ENCODE results near the gene LSM6. TPM values are rescaled to one million over a fixed set of nuclear protein-coding genes. Genes with fewer than 3 reads are reported as not detected.
A peak's percentile ranks its signal among the peaks of the same experiment; 100 is the strongest.

The LSM6 gene
- 14.6 TPM for total RNA-seq

GRCh38 chr4:146175541-146176453 is at the start of gene LSM6:
Gene LSM6, plus strand, starts transcription at chr4:146175718. Its CDS starts 7,204 bp downstream, at chr4:146182922.
- peaks cover 13 to 28% (median 23%) of the 10 kb centered on the region in 3 donors for H3K4me1 ChIP-seq (ENCODE audit: control insufficient read depth in 3 of 3, insufficient read depth in 3 of 3, low read length in 3 of 3)
- H3K27ac ChIP-seq (ENCODE audit: low read depth, low read length), result peak within 1 kb of the TSS; percentile 84
- H3K9me3 ChIP-seq (ENCODE audit: control insufficient read depth in 3 of 3, low read length in 3 of 3), result no peaks in the 10 kb centered on the region
- H3K4me3 ChIP-seq (ENCODE audit: low read length in 3 of 3), result peak within 1 kb of the TSS; percentile 83 to 93 (median 84)
- peak within 1 kb of the TSS; percentile 86 to 91 (median 91) for H3K9ac ChIP-seq (ENCODE audit: low read depth in 1 of 3, low read length in 3 of 3)
- H3K27me3 ChIP-seq (ENCODE audit: control insufficient read depth in 3 of 3, insufficient read depth in 3 of 3, low read length in 3 of 3), result no peaks in the 10 kb centered on the region
- no peaks in the 10 kb centered on the region for H3K36me3 ChIP-seq (ENCODE audit: control insufficient read depth in 3 of 3, insufficient read depth in 3 of 3, low read length in 3 of 3)

DNA sequence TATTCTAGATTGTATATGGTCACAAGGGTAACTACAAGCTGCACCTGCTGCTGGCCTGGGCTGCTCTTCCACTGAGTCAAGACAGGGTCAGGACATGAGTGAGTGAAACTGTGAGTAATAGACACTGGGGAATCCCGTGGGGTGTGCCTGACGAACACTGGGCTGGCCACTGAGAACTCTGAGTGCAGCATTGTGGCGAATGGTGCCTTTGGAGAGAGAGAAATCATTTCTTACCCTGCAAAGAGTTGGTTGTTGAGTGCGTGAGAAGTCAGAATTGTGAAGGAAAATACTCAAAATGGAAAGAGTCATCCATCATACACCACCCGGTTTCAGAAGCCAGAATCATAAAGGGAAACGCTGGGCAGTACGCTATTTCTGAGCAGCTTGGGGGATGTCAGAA is 43.1 kb upstream of the LSM6 start:
- Histone ChIP-seq H3K9me3 (ENCODE audit: control insufficient read depth in 3 of 3, low read length in 3 of 3) (no peaks in the 10 kb centered on the region), H3K27me3 (ENCODE audit: control insufficient read depth in 3 of 3, insufficient read depth in 3 of 3, low read length in 3 of 3) (no peaks in the 10 kb centered on the region), H3K27ac (ENCODE audit: low read depth, low read length) (no peak overlapping the region), H3K4me3 (ENCODE audit: low read length in 3 of 3) (no peak overlapping the region), H3K36me3 (ENCODE audit: control insufficient read depth in 3 of 3, insufficient read depth in 3 of 3, low read length in 3 of 3) (no peaks in the 10 kb centered on the region), H3K9ac (ENCODE audit: low read depth in 1 of 3, low read length in 3 of 3) (no peak overlapping the region), H3K4me1 (ENCODE audit: control insufficient read depth in 3 of 3, insufficient read depth in 3 of 3, low read length in 3 of 3) (no peaks in the 10 kb centered on the region)

- H3K36me3 ChIP-seq (ENCODE audit: control insufficient read depth in 3 of 3, insufficient read depth in 3 of 3, low read length in 3 of 3), result no peaks in the 10 kb centered on the region
- no peaks in the 10 kb centered on the region for H3K27me3 ChIP-seq (ENCODE audit: control insufficient read depth in 3 of 3, insufficient read depth in 3 of 3, low read length in 3 of 3)
- no peaks in the 10 kb centered on the region for H3K4me1 ChIP-seq (ENCODE audit: control insufficient read depth in 3 of 3, insufficient read depth in 3 of 3, low read length in 3 of 3)
- no peak overlapping the region for H3K4me3 ChIP-seq (ENCODE audit: low read length in 3 of 3)
- no peak overlapping the region for H3K27ac ChIP-seq (ENCODE audit: low read depth, low read length)
- H3K9ac ChIP-seq (ENCODE audit: low read depth in 1 of 3, low read length in 3 of 3), result no peak overlapping the region
- no peaks in the 10 kb centered on the region for H3K9me3 ChIP-seq (ENCODE audit: control insufficient read depth in 3 of 3, low read length in 3 of 3)
These were observed 40.6 kb upstream of the LSM6 start for GRCh38 chr4:146134761-146135445.

DNA sequence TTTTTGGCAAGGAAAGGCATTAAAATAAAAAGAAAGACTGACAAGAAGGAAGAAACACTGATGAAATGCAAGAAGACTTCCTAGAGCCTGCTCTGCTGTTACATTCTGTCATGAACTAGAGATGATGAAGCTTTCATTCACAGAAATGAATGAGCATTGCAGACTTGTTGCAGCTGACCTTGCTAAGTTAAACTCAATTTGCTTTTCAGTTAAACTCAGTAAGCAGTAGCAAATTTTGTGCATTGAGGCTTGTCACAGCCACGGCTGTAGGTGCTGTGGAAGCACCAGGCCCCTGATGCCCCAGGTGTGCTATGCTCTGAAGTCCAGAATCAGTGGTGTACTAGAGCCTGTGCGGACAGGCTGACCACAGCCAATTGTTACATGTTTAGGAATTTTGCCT is 39.6 kb upstream of the LSM6 start:
- no peak overlapping the region for H3K9ac ChIP-seq (ENCODE audit: low read depth in 1 of 3, low read length in 3 of 3)
- H3K4me3 ChIP-seq (ENCODE audit: low read length in 3 of 3), result no peak overlapping the region
- no peaks in the 10 kb centered on the region for H3K4me1 ChIP-seq (ENCODE audit: control insufficient read depth in 3 of 3, insufficient read depth in 3 of 3, low read length in 3 of 3)
- H3K9me3 ChIP-seq (ENCODE audit: control insufficient read depth in 3 of 3, low read length in 3 of 3), result no peaks in the 10 kb centered on the region
- no peaks in the 10 kb centered on the region for H3K27me3 ChIP-seq (ENCODE audit: control insufficient read depth in 3 of 3, insufficient read depth in 3 of 3, low read length in 3 of 3)
- H3K27ac ChIP-seq (ENCODE audit: low read depth, low read length), result no peak overlapping the region
- no peaks in the 10 kb centered on the region for H3K36me3 ChIP-seq (ENCODE audit: control insufficient read depth in 3 of 3, insufficient read depth in 3 of 3, low read length in 3 of 3)

GRCh38 chr4:146142768-146143167 is 32.8 kb upstream of the LSM6 start:
- Histone ChIP-seq H3K36me3 (ENCODE audit: control insufficient read depth in 3 of 3, insufficient read depth in 3 of 3, low read length in 3 of 3) (no peaks in the 10 kb centered on the region), H3K9me3 (ENCODE audit: control insufficient read depth in 3 of 3, low read length in 3 of 3) (no peaks in the 10 kb centered on the region), H3K27ac (ENCODE audit: low read depth, low read length) (no peak overlapping the region), H3K4me1 (ENCODE audit: control insufficient read depth in 3 of 3, insufficient read depth in 3 of 3, low read length in 3 of 3) (no peaks in the 10 kb centered on the region), H3K27me3 (ENCODE audit: control insufficient read depth in 3 of 3, insufficient read depth in 3 of 3, low read length in 3 of 3) (no peaks in the 10 kb centered on the region), H3K4me3 (ENCODE audit: low read length in 3 of 3) (no peak overlapping the region), H3K9ac (ENCODE audit: low read depth in 1 of 3, low read length in 3 of 3) (no peak overlapping the region)

- Histone ChIP-seq H3K4me1 (ENCODE audit: control insufficient read depth in 3 of 3, insufficient read depth in 3 of 3, low read length in 3 of 3) (no peaks in the 10 kb centered on the region), H3K27ac (ENCODE audit: low read depth, low read length) (no peak overlapping the region), H3K4me3 (ENCODE audit: low read length in 3 of 3) (no peak overlapping the region), H3K27me3 (ENCODE audit: control insufficient read depth in 3 of 3, insufficient read depth in 3 of 3, low read length in 3 of 3) (no peaks in the 10 kb centered on the region), H3K9ac (ENCODE audit: low read depth in 1 of 3, low read length in 3 of 3) (no peak overlapping the region), H3K9me3 (ENCODE audit: control insufficient read depth in 3 of 3, low read length in 3 of 3) (no peaks in the 10 kb centered on the region), H3K36me3 (ENCODE audit: control insufficient read depth in 3 of 3, insufficient read depth in 3 of 3, low read length in 3 of 3) (no peaks in the 10 kb centered on the region)
These were observed 31.6 kb upstream of the LSM6 start for GRCh38 chr4:146143888-146144287.

DNA sequence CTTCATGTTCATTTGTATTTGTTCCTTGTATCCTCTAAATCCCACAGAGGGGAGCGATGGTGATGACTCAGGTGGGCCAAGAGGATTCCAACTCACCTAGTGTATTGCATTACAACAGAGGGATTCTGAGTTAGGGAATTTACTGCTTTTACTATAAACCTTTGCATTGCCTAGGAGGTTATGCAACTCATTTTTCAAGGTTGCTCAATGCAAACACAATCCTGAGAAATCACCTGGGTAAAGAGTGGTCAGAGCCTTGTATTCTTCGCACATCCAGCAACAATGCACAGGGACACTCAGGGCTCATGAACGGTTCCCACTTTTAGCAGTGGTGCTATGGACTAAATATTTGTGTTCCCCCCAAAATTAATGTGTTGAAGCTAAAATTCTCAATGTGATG is 28.6 kb upstream of the LSM6 start:
- Histone ChIP-seq H3K4me3 (ENCODE audit: low read length in 3 of 3) (no peak overlapping the region), H3K4me1 (ENCODE audit: control insufficient read depth in 3 of 3, insufficient read depth in 3 of 3, low read length in 3 of 3) (no peaks in the 10 kb centered on the region), H3K9me3 (ENCODE audit: control insufficient read depth in 3 of 3, low read length in 3 of 3) (no peaks in the 10 kb centered on the region), H3K36me3 (ENCODE audit: control insufficient read depth in 3 of 3, insufficient read depth in 3 of 3, low read length in 3 of 3) (no peaks in the 10 kb centered on the region), H3K27ac (ENCODE audit: low read depth, low read length) (no peak overlapping the region), H3K27me3 (ENCODE audit: control insufficient read depth in 3 of 3, insufficient read depth in 3 of 3, low read length in 3 of 3) (no peaks in the 10 kb centered on the region), H3K9ac (ENCODE audit: low read depth in 1 of 3, low read length in 3 of 3) (no peak overlapping the region)

GRCh38 chr4:146148021-146148420 is 27.5 kb upstream of the LSM6 start:
- Histone ChIP-seq H3K27me3 (ENCODE audit: control insufficient read depth in 3 of 3, insufficient read depth in 3 of 3, low read length in 3 of 3) (no peaks in the 10 kb centered on the region), H3K36me3 (ENCODE audit: control insufficient read depth in 3 of 3, insufficient read depth in 3 of 3, low read length in 3 of 3) (no peaks in the 10 kb centered on the region), H3K4me1 (ENCODE audit: control insufficient read depth in 3 of 3, insufficient read depth in 3 of 3, low read length in 3 of 3) (no peaks in the 10 kb centered on the region), H3K27ac (ENCODE audit: low read depth, low read length) (no peak overlapping the region), H3K9ac (ENCODE audit: low read depth in 1 of 3, low read length in 3 of 3) (no peak overlapping the region), H3K4me3 (ENCODE audit: low read length in 3 of 3) (no peak overlapping the region), H3K9me3 (ENCODE audit: control insufficient read depth in 3 of 3, low read length in 3 of 3) (no peaks in the 10 kb centered on the region)

- Histone ChIP-seq H3K9me3 (ENCODE audit: control insufficient read depth in 3 of 3, low read length in 3 of 3) (no peaks in the 10 kb centered on the region), H3K4me1 (ENCODE audit: control insufficient read depth in 3 of 3, insufficient read depth in 3 of 3, low read length in 3 of 3) (no peaks in the 10 kb centered on the region), H3K9ac (ENCODE audit: low read depth in 1 of 3, low read length in 3 of 3) (no peak overlapping the region), H3K4me3 (ENCODE audit: low read length in 3 of 3) (no peak overlapping the region), H3K36me3 (ENCODE audit: control insufficient read depth in 3 of 3, insufficient read depth in 3 of 3, low read length in 3 of 3) (no peaks in the 10 kb centered on the region), H3K27ac (ENCODE audit: low read depth, low read length) (no peak overlapping the region), H3K27me3 (ENCODE audit: control insufficient read depth in 3 of 3, insufficient read depth in 3 of 3, low read length in 3 of 3) (no peaks in the 10 kb centered on the region)
These were observed 21.5 kb upstream of the LSM6 start for GRCh38 chr4:146154057-146154456.

DNA sequence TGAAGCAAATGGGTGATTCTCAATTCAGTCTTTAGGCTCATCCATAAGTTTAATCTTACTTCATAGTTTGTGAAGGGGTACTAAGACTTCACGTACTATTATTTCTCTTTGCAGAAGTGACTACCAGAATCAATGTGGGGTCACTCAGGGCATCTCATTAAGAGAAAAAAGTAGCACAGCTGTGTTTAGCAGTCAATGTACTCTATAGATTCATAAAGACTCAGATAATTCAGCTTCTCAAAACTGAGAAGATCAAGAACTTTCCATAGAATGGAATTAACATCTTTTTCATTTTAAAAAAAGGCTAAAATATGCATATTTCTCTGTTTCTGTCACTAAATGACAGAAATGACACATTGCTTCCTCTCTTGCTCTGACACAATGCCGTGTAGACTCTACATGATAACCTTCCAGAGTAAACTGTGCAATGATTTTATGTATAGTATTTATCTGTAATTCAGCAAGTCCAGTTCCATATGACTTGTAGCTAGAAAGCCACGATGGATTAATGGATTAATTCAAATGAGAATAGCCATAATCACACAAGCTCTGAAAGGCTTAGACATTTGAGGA is 20.3 kb upstream of the LSM6 start:
- Histone ChIP-seq H3K4me3 (ENCODE audit: low read length in 3 of 3) (no peak overlapping the region), H3K9ac (ENCODE audit: low read depth in 1 of 3, low read length in 3 of 3) (no peak overlapping the region), H3K4me1 (ENCODE audit: control insufficient read depth in 3 of 3, insufficient read depth in 3 of 3, low read length in 3 of 3) (no peaks in the 10 kb centered on the region), H3K27me3 (ENCODE audit: control insufficient read depth in 3 of 3, insufficient read depth in 3 of 3, low read length in 3 of 3) (no peaks in the 10 kb centered on the region), H3K9me3 (ENCODE audit: control insufficient read depth in 3 of 3, low read length in 3 of 3) (no peaks in the 10 kb centered on the region), H3K27ac (ENCODE audit: low read depth, low read length) (no peak overlapping the region), H3K36me3 (ENCODE audit: control insufficient read depth in 3 of 3, insufficient read depth in 3 of 3, low read length in 3 of 3) (no peaks in the 10 kb centered on the region)

All from skeletal muscle tissue (tissue), 4 donors.